HFFc6 (cell line): ENCODE results near the gene TBC1D22B. TPM values are rescaled to one million over a fixed set of nuclear protein-coding genes. Genes with fewer than 3 reads are reported as not detected.

ENCODE experiments used
- DNase-seq: peaks from one replicate; pipeline ENCODE4 v3.0.0-alpha.2; 2018
- H3K27ac Mint-ChIP-seq: 2 replicates; pipeline ENCODE4 v1.8.0; 2020; ENCODE audit warnings: mild to moderate bottlenecking, mixed read lengths
- H3K27me3 Mint-ChIP-seq: 2 replicates; pipeline ENCODE4 v1.8.0; 2021; ENCODE audit warnings: mild to moderate bottlenecking, moderate library complexity, mixed read lengths; ENCODE audit not compliant: insufficient read depth
- H3K36me3 Mint-ChIP-seq: 2 replicates; pipeline ENCODE4 v1.8.0; 2021; ENCODE audit warnings: low read depth, mixed read lengths
- H3K4me1 Mint-ChIP-seq: 2 replicates; pipeline ENCODE4 v1.8.0; 2020; ENCODE audit warnings: low read depth, mixed read lengths
- H3K4me3 Mint-ChIP-seq: 2 replicates; pipeline ENCODE4 v1.8.0; 2020; ENCODE audit warnings: mild to moderate bottlenecking, moderate library complexity, mixed read lengths
- H3K9me3 Mint-ChIP-seq: 2 replicates; pipeline ENCODE4 v1.8.0; 2020; ENCODE audit warnings: mild to moderate bottlenecking, mixed read lengths
- CTCF ChIP-seq: fragments of 200-600 bp; sonication (generic); IDR thresholded peaks from 2 replicates; pipeline ENCODE4 v1.5.0; 2021; ENCODE audit warnings: antibody characterized with exemption, mild to moderate bottlenecking
- total RNA-seq, 6 experiments: library from RNA; stranded (reverse); fragmentation: NEBNext Ultra II Directional; extraction: Animal tissue kit (Norgen Biotek cat#: 25700); gene quantifications; 2 replicates in 1 of 6; 3 replicates in 5 of 6; pipeline ENCODE4 v1.2.3, GENCODE V29; 2021

Gene TBC1D22B
- total RNA-seq, 6 experiments from 2014 or later = 9.0 to 9.6 (median 9.2) TPM

- TF ChIP-seq CTCF = peak; percentile 6; the same call in 1 of the 2 replicates
- no peaks in the 10 kb centered on the region for H3K9me3 Mint-ChIP-seq
- H3K27ac Mint-ChIP-seq = no peak overlapping the region
- H3K4me3 Mint-ChIP-seq = no peak overlapping the region
- no peak for DNase-seq
- peaks cover 42% of the 10 kb centered on the region for H3K4me1 Mint-ChIP-seq
- H3K27me3 Mint-ChIP-seq = no peaks in the 10 kb centered on the region
- H3K36me3 Mint-ChIP-seq = peaks cover 29% of the 10 kb centered on the region
These were observed 57.6 kb downstream of the TBC1D22B start for GRCh38 chr6:37315157-37315515.

- peaks cover 29% of the 10 kb centered on the region for H3K36me3 Mint-ChIP-seq
- no peaks in the 10 kb centered on the region for H3K9me3 Mint-ChIP-seq
- no peak overlapping the region for H3K27ac Mint-ChIP-seq
- peaks cover 38% of the 10 kb centered on the region for H3K4me1 Mint-ChIP-seq
- DNase-seq = no peak
- no peak for TF ChIP-seq CTCF
- no peaks in the 10 kb centered on the region for H3K27me3 Mint-ChIP-seq
- H3K4me3 Mint-ChIP-seq = no peak overlapping the region
These were observed 58.5 kb downstream of the TBC1D22B start for GRCh38 chr6:37316071-37316470.

- Mint-ChIP-seq H3K36me3 (peaks cover 36% of the 10 kb centered on the region), H3K27ac (no peak overlapping the region), H3K4me1 (peaks cover 30% of the 10 kb centered on the region), H3K9me3 (no peaks in the 10 kb centered on the region), H3K27me3 (peaks cover 2% of the 10 kb centered on the region; the same call in 1 of the 2 replicates), H3K4me3 (no peak overlapping the region)
- TF ChIP-seq CTCF = no peak
- DNase-seq = no peak
These were observed 59.9 kb downstream of the TBC1D22B start for GRCh38 chr6:37317312-37318038.

- H3K9me3 Mint-ChIP-seq = no peaks in the 10 kb centered on the region
- no peak overlapping the region for H3K27ac Mint-ChIP-seq
- peaks cover 20% of the 10 kb centered on the region for H3K36me3 Mint-ChIP-seq
These were observed 61.6 kb downstream of the TBC1D22B start for GRCh38 chr6:37319156-37319555.

GRCh38 chr6:37319856-37320480 is 62.4 kb downstream of the TBC1D22B start:
- H3K4me1 Mint-ChIP-seq = peaks cover 32% of the 10 kb centered on the region
- no peak for TF ChIP-seq CTCF
- no peak overlapping the region for H3K27ac Mint-ChIP-seq
- peaks cover 13% of the 10 kb centered on the region for H3K36me3 Mint-ChIP-seq
- no peak overlapping the region for H3K4me3 Mint-ChIP-seq
- DNase-seq = no peak
- H3K27me3 Mint-ChIP-seq = peaks cover 2% of the 10 kb centered on the region; the same call in 1 of the 2 replicates
- no peaks in the 10 kb centered on the region for H3K9me3 Mint-ChIP-seq

More at GRCh38 chr6:37319156-37319555, 61.6 kb downstream of the TBC1D22B start:
- H3K4me1 Mint-ChIP-seq = peaks cover 32% of the 10 kb centered on the region
- H3K27me3 Mint-ChIP-seq = peaks cover 2% of the 10 kb centered on the region; the same call in 1 of the 2 replicates
- TF ChIP-seq CTCF = no peak
- no peak overlapping the region for H3K4me3 Mint-ChIP-seq
- DNase-seq = no peak
